Lung (tissue), 12 donors: ENCODE measurements around the gene ABHD15. TPM values are rescaled to one million over a fixed set of nuclear protein-coding genes. Genes with fewer than 3 reads are reported as not detected.

Experiments
- ATAC-seq: fragments of 200-7000 bp; cut with Tn5 transposase; one replicate; pipeline ENCODE4 v1.9.1; 2020; ENCODE audit warnings: moderate number of reproducible peaks; ENCODE audit not compliant: insufficient read depth, low FRiP score
- DNase-seq, 3 donors: peaks; one replicate each; pipeline ENCODE4 v3.0.0-alpha.2; 2013 to 2017
- H3K27ac ChIP-seq, 2 donors: one replicate each; pipeline ENCODE4 v1.5.1; 2013; ENCODE audit warnings: mild to moderate bottlenecking in 2 of 2, moderate library complexity in 2 of 2, control low read depth in 1 of 2, inconsistent platforms in 1 of 2, low read depth in 1 of 2, low read length in 1 of 2
- H3K27me3 ChIP-seq, 3 donors: one replicate each; pipeline ENCODE4 v1.5.1; 2013; ENCODE audit warnings: low read length in 2 of 3; ENCODE audit not compliant: control insufficient read depth in 3 of 3, insufficient read depth in 3 of 3
- H3K36me3 ChIP-seq, 4 donors: one replicate each; pipeline ENCODE4 v1.5.1; 2013; ENCODE audit warnings: low read length in 4 of 4, mild to moderate bottlenecking in 1 of 4, moderate library complexity in 1 of 4; ENCODE audit not compliant: control insufficient read depth in 4 of 4, insufficient read depth in 4 of 4
- H3K4me1 ChIP-seq, 5 donors: one replicate each; pipeline ENCODE4 v1.5.1; 2013; ENCODE audit warnings: low read length in 5 of 5, mild to moderate bottlenecking in 2 of 5, moderate library complexity in 1 of 5; ENCODE audit not compliant: control insufficient read depth in 5 of 5, insufficient read depth in 5 of 5
- H3K4me3 ChIP-seq: one replicate; pipeline ENCODE4 v1.5.1; 2013; ENCODE audit warnings: mild to moderate bottlenecking, control low read depth, moderate library complexity
- H3K9ac ChIP-seq, 2 donors: one replicate each; pipeline ENCODE4 v1.5.1; 2013; ENCODE audit warnings: low read length in 2 of 2, control low read depth in 1 of 2; ENCODE audit not compliant: insufficient read depth in 1 of 2
- H3K9me3 ChIP-seq, 4 donors: one replicate each; pipeline ENCODE4 v1.5.1; 2013; ENCODE audit warnings: low read length in 3 of 4, mild to moderate bottlenecking in 1 of 4, moderate library complexity in 1 of 4; ENCODE audit not compliant: control insufficient read depth in 4 of 4, insufficient read depth in 3 of 4
- CTCF ChIP-seq: IDR thresholded peaks from 2 replicates; pipeline ENCODE4 v1.5.1; 2012; ENCODE audit warnings: mild to moderate bottlenecking; ENCODE audit errors: control extremely low read depth, extremely low read depth
- WGBS, 2 donors: extraction: QIAGEN DNeasy Blood & Tissue Kit; methylation state at CpG; one replicate each; pipeline ENCODE4 v1.1.7; 2013; 5-methylcytosine and 5-hydroxymethylcytosine counted together
- polyA plus RNA-seq, 2 donors: library from polyadenylated mRNA; stranded (reverse); fragments of 200-250 nt; gene quantifications; one replicate each; pipeline ENCODE4 v1.2.1, GENCODE V29; 2013
- total RNA-seq, 2 donors: library from RNA; depleted of rRNA in 1 of 2; stranded (reverse); fragments of >200 nt in 1 of 2; gene quantifications; one replicate each; pipeline ENCODE4 v1.2.1, GENCODE V29; 2014 to 2021
- donor health status: control.
- donor health status: control.
- donor health status: Bipolar disorder and iron deficiency.
- donor health status: healthy.
- donor health status: DM: yes; HTN: yes; CAD: no.

Gene ABHD15
- total and polyA plus RNA-seq, 4 donors = 4.0 to 10.5 (median 5.2) TPM

- WGBS, 2 donors = 64 to 68% methylated on average over 15 of the region's 15 CpGs
- Histone ChIP-seq H3K27me3 (no peaks in the 10 kb centered on the region), H3K9me3 (peaks cover 0 to 3% (median 0%) of the 10 kb centered on the region in 4 donors), H3K4me1 (peaks cover 0 to 19% (median 5%) of the 10 kb centered on the region in 5 donors), H3K4me3 (no peak overlapping the region), H3K36me3 (peaks cover under 1 to 59% (median 24%) of the 10 kb centered on the region in 4 donors), H3K9ac (no peak overlapping the region), H3K27ac (no peak overlapping the region)
- TF ChIP-seq CTCF = peak; percentile 95
- ATAC-seq (peak; percentile 86), DNase-seq (peak; percentile 74 to 83 (median 79))
Observed at GRCh38 chr17:29579866-29580771, 13.3 kb upstream of the ABHD15 start.

- H3K27me3 ChIP-seq = no peaks in the 10 kb centered on the region
- ATAC-seq (no peak), DNase-seq (no peak)
- H3K27ac ChIP-seq = no peak overlapping the region
- H3K36me3 ChIP-seq = peaks cover 3 to 70% (median 29%) of the 10 kb centered on the region in 4 donors
- WGBS, 2 donors = 96 to 97% methylated on average over 14 of the region's 14 CpGs
- peaks cover 0 to 3% (median 0%) of the 10 kb centered on the region in 4 donors for H3K9me3 ChIP-seq
- H3K4me3 ChIP-seq = no peak overlapping the region
- peaks cover 0 to 9% (median 0%) of the 10 kb centered on the region in 5 donors for H3K4me1 ChIP-seq
- H3K9ac ChIP-seq = no peak overlapping the region
- TF ChIP-seq CTCF = no peak
Observed at GRCh38 chr17:29578626-29579485, 12.0 kb upstream of the ABHD15 start.

- Histone ChIP-seq H3K36me3 (peaks cover 3 to 70% (median 25%) of the 10 kb centered on the region in 4 donors), H3K9ac (no peak overlapping the region), H3K9me3 (no peaks in the 10 kb centered on the region), H3K27ac (no peak overlapping the region), H3K27me3 (no peaks in the 10 kb centered on the region), H3K4me1 (peaks cover 0 to 14% (median 0%) of the 10 kb centered on the region in 5 donors), H3K4me3 (no peak overlapping the region)
- ATAC-seq (no peak), DNase-seq (peak in 2 of 3 donors; percentile 56 to 67)
- WGBS, 2 donors = 83 to 84% methylated on average over 20 to 22 of the region's 22 CpGs
- no peak for TF ChIP-seq CTCF
Observed at GRCh38 chr17:29577385-29578211, 10.8 kb upstream of the ABHD15 start.
